Keratinocyte (primary cell): ENCODE results near the gene MARK1.

Experiments used
- EZH2 ChIP-seq: IDR thresholded peaks from one replicate; pipeline ENCODE4 v1.6.1; 2012; ENCODE audit warnings: inconsistent platforms, mild to moderate bottlenecking, low read length, moderate library complexity
- TF ChIP-seq, protein P1 (sequence below), 3 experiments: IDR thresholded peaks in 1 of 3; conservative IDR thresholded peaks in 1 of 3; optimal IDR thresholded peaks in 1 of 3; 2 replicates in 2 of 3; 3 replicates in 1 of 3; pipeline versions ENCODE3 to v1.5.1; 2011; ENCODE audit warnings: low read length in 3 of 3, mild to moderate bottlenecking in 3 of 3, moderate library complexity in 2 of 3, control low read depth in 1 of 3, inconsistent platforms in 1 of 3; ENCODE audit not compliant: insufficient read depth in 2 of 3; ENCODE audit errors: extremely low read depth in 1 of 3

DNA sequence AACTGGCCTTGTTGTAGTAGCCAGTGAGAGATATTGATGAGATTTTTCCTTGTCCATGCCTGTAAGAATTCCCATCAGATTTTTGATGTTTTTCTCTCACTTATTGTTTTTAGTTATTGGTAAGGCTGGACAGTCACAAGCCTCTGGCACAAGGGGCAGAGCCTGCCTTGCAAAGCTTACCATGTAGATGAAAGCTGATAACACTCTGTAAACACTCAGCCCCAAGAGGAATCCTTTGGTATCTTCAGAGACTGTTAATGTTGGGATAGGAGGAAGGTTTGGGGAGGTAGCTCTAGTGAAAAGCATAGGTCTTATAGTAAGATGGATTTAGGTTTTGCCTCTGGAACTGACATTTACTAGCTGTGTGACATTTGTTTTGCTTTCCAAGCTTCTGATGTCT, 37.7 kb downstream of the MARK1 start:
- TF ChIP-seq, protein P1, sequence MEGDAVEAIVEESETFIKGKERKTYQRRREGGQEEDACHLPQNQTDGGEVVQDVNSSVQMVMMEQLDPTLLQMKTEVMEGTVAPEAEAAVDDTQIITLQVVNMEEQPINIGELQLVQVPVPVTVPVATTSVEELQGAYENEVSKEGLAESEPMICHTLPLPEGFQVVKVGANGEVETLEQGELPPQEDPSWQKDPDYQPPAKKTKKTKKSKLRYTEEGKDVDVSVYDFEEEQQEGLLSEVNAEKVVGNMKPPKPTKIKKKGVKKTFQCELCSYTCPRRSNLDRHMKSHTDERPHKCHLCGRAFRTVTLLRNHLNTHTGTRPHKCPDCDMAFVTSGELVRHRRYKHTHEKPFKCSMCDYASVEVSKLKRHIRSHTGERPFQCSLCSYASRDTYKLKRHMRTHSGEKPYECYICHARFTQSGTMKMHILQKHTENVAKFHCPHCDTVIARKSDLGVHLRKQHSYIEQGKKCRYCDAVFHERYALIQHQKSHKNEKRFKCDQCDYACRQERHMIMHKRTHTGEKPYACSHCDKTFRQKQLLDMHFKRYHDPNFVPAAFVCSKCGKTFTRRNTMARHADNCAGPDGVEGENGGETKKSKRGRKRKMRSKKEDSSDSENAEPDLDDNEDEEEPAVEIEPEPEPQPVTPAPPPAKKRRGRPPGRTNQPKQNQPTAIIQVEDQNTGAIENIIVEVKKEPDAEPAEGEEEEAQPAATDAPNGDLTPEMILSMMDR (optimal IDR thresholded peaks at IDR 0.05 in 1 of 3, IDR thresholded peaks at IDR 0.05 in 1 of 3, conservative IDR thresholded peaks at IDR 0.05 in 1 of 3; ENCODE audit: extremely low read depth in 1 of 3, insufficient read depth in 2 of 3, low read length in 3 of 3), result no peak
- no peak for TF ChIP-seq EZH2
